Keratinocyte (primary cell): Measurements from ENCODE around the gene NSMCE1. TPM values are rescaled to one million over a fixed set of nuclear protein-coding genes. Genes with fewer than 3 reads are reported as not detected.

Experiments
- DNase-seq: peaks from one replicate; pipeline ENCODE4 v3.0.0-alpha.2; 2011; ENCODE audit warnings: low read depth, missing footprints, low spot score
- FAIRE-seq: peaks from 2 replicates; lab custom pipeline; 2011; peaks lifted over from hg19 to GRCh38; lab: Jason Lieb, UNC
- H2AFZ ChIP-seq: 2 replicates; pipeline ENCODE4 v1.6.0; 2012; ENCODE audit warnings: low read length, control low read depth, inconsistent platforms; ENCODE audit not compliant: control insufficient read depth
- H3K27ac ChIP-seq: 2 replicates; pipeline ENCODE4 v1.5.1; 2011; ENCODE audit warnings: low read length; ENCODE audit not compliant: control insufficient read depth, insufficient read depth
- H3K27me3 ChIP-seq: 3 replicates; pipeline ENCODE4 v1.6.0; 2011; ENCODE audit warnings: low read length; ENCODE audit not compliant: control insufficient read depth, insufficient read depth; ENCODE audit errors: extremely low read depth
- H3K36me3 ChIP-seq, 2 experiments: 2 replicates in 1 of 2; 3 replicates in 1 of 2; pipeline ENCODE4 v1.5.1; 2011; ENCODE audit warnings: low read length in 2 of 2, mild to moderate bottlenecking in 1 of 2; ENCODE audit not compliant: control insufficient read depth in 2 of 2, insufficient read depth in 2 of 2; ENCODE audit errors: extremely low read depth in 1 of 2
- H3K4me1 ChIP-seq: 3 replicates; pipeline ENCODE4 v1.5.1; 2011; ENCODE audit warnings: low read length; ENCODE audit not compliant: control insufficient read depth, insufficient read depth; ENCODE audit errors: extremely low read depth
- H3K4me2 ChIP-seq: 3 replicates; pipeline ENCODE4 v1.6.0; 2011; ENCODE audit warnings: low read depth, low read length; ENCODE audit not compliant: control insufficient read depth, insufficient read depth; ENCODE audit errors: extremely low read depth
- H3K4me3 ChIP-seq, 3 experiments: fragments of 200-600 bp in 1 of 3; sonication (generic) in 1 of 3; 2 replicates in 2 of 3; 3 replicates in 1 of 3; pipeline ENCODE4 v1.5.1; 2011 to 2016; ENCODE audit warnings: low read length in 3 of 3, mild to moderate bottlenecking in 3 of 3, control low read depth in 2 of 3, inconsistent platforms in 1 of 3, low read depth in 1 of 3, mixed read lengths in 1 of 3, mixed run types in 1 of 3, moderate library complexity in 1 of 3; ENCODE audit not compliant: control insufficient read depth in 2 of 3, insufficient read depth in 2 of 3; ENCODE audit errors: extremely low read depth in 1 of 3
- H3K79me2 ChIP-seq: 2 replicates; pipeline ENCODE4 v1.6.0; 2012; ENCODE audit warnings: low read length; ENCODE audit not compliant: control insufficient read depth, insufficient read depth
- H3K9ac ChIP-seq: 3 replicates; pipeline ENCODE4 v1.6.0; 2011; ENCODE audit warnings: low read length; ENCODE audit not compliant: control insufficient read depth, insufficient read depth; ENCODE audit errors: extremely low read depth
- H3K9me1 ChIP-seq: 3 replicates; pipeline ENCODE4 v1.6.0; 2011; ENCODE audit warnings: low read length; ENCODE audit not compliant: control insufficient read depth, insufficient read depth; ENCODE audit errors: extremely low read depth
- H3K9me3 ChIP-seq: 2 replicates; pipeline ENCODE4 v1.5.1; 2012; ENCODE audit warnings: low read depth, low read length; ENCODE audit not compliant: control insufficient read depth
- H4K20me1 ChIP-seq: 3 replicates; pipeline ENCODE4 v1.6.0; 2011; ENCODE audit warnings: low read length; ENCODE audit not compliant: control insufficient read depth, insufficient read depth; ENCODE audit errors: extremely low read depth
- EZH2 ChIP-seq: IDR thresholded peaks from one replicate; pipeline ENCODE4 v1.6.1; 2012; ENCODE audit warnings: inconsistent platforms, mild to moderate bottlenecking, low read length, moderate library complexity
- dilution Hi-C: fragments of 300-500 bp; cut with MboI; formaldehyde crosslinking; loops from one replicate; pipeline ENCODE4 v1.7.0; 2020; ENCODE audit warnings: low sequenced_read_pairs; ENCODE audit not compliant: extremely low pct_ligation_motif_present
- polyA plus RNA-seq, 5 experiments: library from polyadenylated mRNA; depleted of rRNA in 3 of 5; stranded (reverse) in 3 of 5; stranded (forward) in 1 of 5; unstranded in 1 of 5; fragments of >200 nt; gene quantifications; 1 replicate in 1 of 5; 2 replicates in 3 of 5; 3 replicates in 1 of 5; pipeline versions ENCODE4 v1.2.1 to v1.2.3, GENCODE V29; 2011 to 2012; ENCODE audit warnings: missing spikeins in 2 of 5, low read depth in 1 of 5, low replicate concordance in 1 of 5
- TF ChIP-seq, protein P1 (sequence below), 3 experiments: IDR thresholded peaks in 1 of 3; conservative IDR thresholded peaks in 1 of 3; optimal IDR thresholded peaks in 1 of 3; 2 replicates in 2 of 3; 3 replicates in 1 of 3; pipeline versions ENCODE3 to v1.5.1; 2011; ENCODE audit warnings: low read length in 3 of 3, mild to moderate bottlenecking in 3 of 3, moderate library complexity in 2 of 3, control low read depth in 1 of 3, inconsistent platforms in 1 of 3; ENCODE audit not compliant: insufficient read depth in 2 of 3; ENCODE audit errors: extremely low read depth in 1 of 3

NSMCE1 gene
- polyA plus RNA-seq, 1 donor (not counting 4 experiments of a cell fraction or from before 2014, with no cell fraction given), result 55.9 TPM

DNA sequence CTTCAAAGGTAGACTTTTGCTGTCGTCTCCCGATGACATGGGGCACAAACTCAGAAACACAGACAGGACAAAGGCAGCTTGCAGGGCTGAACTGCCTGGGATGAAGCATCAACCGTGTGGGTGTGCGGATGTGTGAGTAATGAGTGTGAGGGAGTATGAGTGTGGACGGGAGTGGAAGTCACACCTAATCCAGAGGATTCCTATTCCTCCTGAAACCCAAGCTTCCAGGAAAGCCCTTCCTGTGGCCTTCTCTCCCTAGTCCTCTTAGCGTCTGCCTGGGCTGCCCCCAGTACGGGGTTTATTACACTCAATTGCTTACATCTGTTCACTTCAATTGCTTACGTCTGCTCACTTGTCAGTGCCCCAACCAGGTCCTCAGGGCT is 42.9 kb upstream of the NSMCE1 start:
- Histone ChIP-seq H3K4me3 (no peak overlapping the region), H4K20me1 (no peaks in the 10 kb centered on the region), H3K27me3 (no peaks in the 10 kb centered on the region), H3K9me1 (no peaks in the 10 kb centered on the region), H3K4me1 (peaks cover 17% of the 10 kb centered on the region), H3K9ac (no peak overlapping the region), H3K36me3 (peaks cover 0 to 2% of the 10 kb centered on the region in 2 experiments), H3K9me3 (no peaks in the 10 kb centered on the region), H3K79me2 (peaks cover 11% of the 10 kb centered on the region), H2AFZ (no peak overlapping the region), H3K27ac (no peak overlapping the region), H3K4me2 (no peak overlapping the region)
- TF ChIP-seq, protein P1, sequence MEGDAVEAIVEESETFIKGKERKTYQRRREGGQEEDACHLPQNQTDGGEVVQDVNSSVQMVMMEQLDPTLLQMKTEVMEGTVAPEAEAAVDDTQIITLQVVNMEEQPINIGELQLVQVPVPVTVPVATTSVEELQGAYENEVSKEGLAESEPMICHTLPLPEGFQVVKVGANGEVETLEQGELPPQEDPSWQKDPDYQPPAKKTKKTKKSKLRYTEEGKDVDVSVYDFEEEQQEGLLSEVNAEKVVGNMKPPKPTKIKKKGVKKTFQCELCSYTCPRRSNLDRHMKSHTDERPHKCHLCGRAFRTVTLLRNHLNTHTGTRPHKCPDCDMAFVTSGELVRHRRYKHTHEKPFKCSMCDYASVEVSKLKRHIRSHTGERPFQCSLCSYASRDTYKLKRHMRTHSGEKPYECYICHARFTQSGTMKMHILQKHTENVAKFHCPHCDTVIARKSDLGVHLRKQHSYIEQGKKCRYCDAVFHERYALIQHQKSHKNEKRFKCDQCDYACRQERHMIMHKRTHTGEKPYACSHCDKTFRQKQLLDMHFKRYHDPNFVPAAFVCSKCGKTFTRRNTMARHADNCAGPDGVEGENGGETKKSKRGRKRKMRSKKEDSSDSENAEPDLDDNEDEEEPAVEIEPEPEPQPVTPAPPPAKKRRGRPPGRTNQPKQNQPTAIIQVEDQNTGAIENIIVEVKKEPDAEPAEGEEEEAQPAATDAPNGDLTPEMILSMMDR (optimal IDR thresholded peaks at IDR 0.05 in 1 of 3, IDR thresholded peaks at IDR 0.05 in 1 of 3, conservative IDR thresholded peaks at IDR 0.05 in 1 of 3; ENCODE audit: extremely low read depth in 1 of 3, insufficient read depth in 2 of 3, low read length in 3 of 3), result no peak
- TF ChIP-seq EZH2, result no peak
- DNase-seq (no peak), FAIRE-seq (no peak)
- dilution Hi-C loops, result no loop called here

DNA sequence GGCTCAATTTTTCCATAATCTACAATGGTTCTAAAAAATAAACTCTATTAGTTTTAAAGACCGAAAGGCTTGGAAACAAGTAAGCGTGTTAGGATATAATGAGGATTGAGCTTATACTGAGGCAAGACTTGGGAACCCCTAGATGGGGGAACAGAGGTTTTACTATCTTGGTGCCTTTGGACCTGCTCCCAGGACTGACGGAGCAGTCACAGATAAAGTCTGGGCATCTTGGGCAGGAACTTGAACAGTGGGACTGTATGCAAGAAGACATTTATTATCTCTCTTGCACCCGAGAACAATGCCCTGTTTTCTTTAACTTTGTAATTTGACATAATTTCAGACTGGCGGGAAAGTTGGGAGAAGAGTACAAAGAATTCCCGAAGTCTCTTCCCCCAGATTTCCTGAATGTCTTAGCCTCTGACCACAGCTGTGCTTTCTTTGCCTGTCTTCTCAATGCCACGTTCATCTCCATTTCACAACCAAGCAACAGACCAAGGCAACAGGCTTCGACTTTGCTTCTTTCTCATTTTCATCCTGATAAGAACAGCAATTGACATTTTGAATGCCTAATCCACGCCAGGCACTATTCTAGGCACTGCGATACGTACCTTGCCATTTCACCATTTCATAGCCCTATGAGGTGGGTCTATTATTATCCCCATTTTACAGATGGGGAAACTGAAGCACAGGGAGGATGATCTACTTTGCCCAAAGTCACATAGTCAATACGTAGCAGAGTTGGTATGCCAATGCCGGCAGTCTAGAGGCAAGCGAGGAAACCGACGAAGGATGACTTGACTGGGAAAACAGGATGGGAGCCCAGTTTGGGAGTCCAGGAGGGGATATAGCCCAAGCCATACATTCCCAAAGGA is 42.2 kb upstream of the NSMCE1 start:
- Histone ChIP-seq H3K4me1 (peaks cover 13% of the 10 kb centered on the region), H3K27me3 (no peaks in the 10 kb centered on the region), H3K9me3 (no peaks in the 10 kb centered on the region), H3K79me2 (peaks cover 7% of the 10 kb centered on the region), H2AFZ (no peak overlapping the region), H3K9ac (no peak overlapping the region), H3K9me1 (no peaks in the 10 kb centered on the region), H3K27ac (no peak overlapping the region), H3K4me3 (no peak overlapping the region), H3K36me3 (no peaks in the 10 kb centered on the region), H3K4me2 (no peak overlapping the region), H4K20me1 (no peaks in the 10 kb centered on the region)
- DNase-seq (no peak), FAIRE-seq (no peak)
- dilution Hi-C loops, result no loop called here
- TF ChIP-seq, protein P1 (optimal IDR thresholded peaks at IDR 0.05 in 1 of 3, IDR thresholded peaks at IDR 0.05 in 1 of 3, conservative IDR thresholded peaks at IDR 0.05 in 1 of 3; ENCODE audit: extremely low read depth in 1 of 3, insufficient read depth in 2 of 3, low read length in 3 of 3), result no peak
- TF ChIP-seq EZH2, result no peak
